WTC11 (cell line): Measurements from ENCODE around the gene PRRT1. TPM values are rescaled to one million over a fixed set of nuclear protein-coding genes. Genes with fewer than 3 reads are reported as not detected.

ENCODE experiments used
- ATAC-seq: fragments of 200-7000 bp; cut with Tn5 transposase; 2 replicates; pipeline ENCODE4 v1.10.0; 2021; ENCODE audit warnings: mild to moderate bottlenecking, moderate library complexity
- CTCF ChIA-PET: fragments of 300-600 bp; sonication (Branson Sonifier 250); formaldehyde crosslinking; loops from one replicate; lab custom pipeline; 2021; ENCODE audit warnings: antibody characterized with exemption; lab: Charles Lee
- POLR2A ChIA-PET: fragments of 350-600 bp; sonication (Branson Sonifier 250); formaldehyde crosslinking; loops from one replicate; lab custom pipeline; 2021; ENCODE audit warnings: antibody characterized with exemption; lab: Charles Lee
- DNase-seq: peaks from one replicate; pipeline ENCODE4 v3.0.0; 2021; ENCODE audit warnings: low spot score
- H3K27ac Mint-ChIP-seq: 2 replicates; pipeline ENCODE4 v1.8.0; 2021; ENCODE audit warnings: mixed read lengths
- H3K27me3 Mint-ChIP-seq: 2 replicates; pipeline ENCODE4 v1.8.0; 2021; ENCODE audit warnings: low read depth, mild to moderate bottlenecking, moderate library complexity, mixed read lengths
- H3K36me3 Mint-ChIP-seq: 2 replicates; pipeline ENCODE4 v1.8.0; 2021; ENCODE audit warnings: mixed read lengths
- H3K4me1 Mint-ChIP-seq: 2 replicates; pipeline ENCODE4 v1.8.0; 2022; ENCODE audit warnings: mixed read lengths
- H3K4me3 Mint-ChIP-seq: 2 replicates; pipeline ENCODE4 v1.8.0; 2021; ENCODE audit warnings: mild to moderate bottlenecking, moderate library complexity, mixed read lengths
- H3K9me3 Mint-ChIP-seq: 2 replicates; pipeline ENCODE4 v1.8.0; 2021; ENCODE audit warnings: mixed read lengths
- CBFB ChIP-seq: sonication (generic); formaldehyde crosslinking; IDR thresholded peaks from 2 replicates; pipeline ENCODE4 v1.8.1; 2022; ENCODE audit warnings: mild to moderate bottlenecking, low read depth, missing genetic modification reagents
- ELF4 ChIP-seq: sonication (generic); formaldehyde crosslinking; IDR thresholded peaks from 2 replicates; pipeline ENCODE4 v1.8.1; 2022; ENCODE audit warnings: low read depth, mild to moderate bottlenecking, moderate library complexity, missing genetic modification reagents
- FOXP1 ChIP-seq: sonication (generic); formaldehyde crosslinking; IDR thresholded peaks from 2 replicates; pipeline ENCODE4 v1.8.0; 2022; ENCODE audit warnings: missing genetic modification reagents, mild to moderate bottlenecking, moderate library complexity, borderline replicate concordance
- JAZF1 ChIP-seq: fragments of 250-450 bp; sonication (Bioruptor Pico); IDR thresholded peaks from 2 replicates; pipeline ENCODE4 v1.9.0; 2021; ENCODE audit warnings: moderate library complexity, mild to moderate bottlenecking, inconsistent platforms
- NR1H2 ChIP-seq: sonication (generic); formaldehyde crosslinking; IDR thresholded peaks from 2 replicates; pipeline ENCODE4 v1.9.0; 2021; ENCODE audit warnings: mild to moderate bottlenecking, moderate library complexity, missing genetic modification reagents
- SOX15 ChIP-seq: fragments of 250-450 bp; sonication (Bioruptor Pico); IDR thresholded peaks from 2 replicates; pipeline ENCODE4 v1.9.0; 2021; ENCODE audit warnings: mild to moderate bottlenecking
- ZNF219 ChIP-seq: sonication (generic); formaldehyde crosslinking; IDR thresholded peaks from 2 replicates; pipeline ENCODE4 v1.8.0; 2023; ENCODE audit warnings: missing genetic modification reagents, mild to moderate bottlenecking, borderline replicate concordance
- ZNF232 ChIP-seq: sonication (generic); formaldehyde crosslinking; IDR thresholded peaks from 2 replicates; pipeline ENCODE4 v1.8.0; 2022; ENCODE audit warnings: mild to moderate bottlenecking, missing genetic modification reagents
- ZNF396 ChIP-seq: fragments of 250-450 bp; sonication (Bioruptor Pico); IDR thresholded peaks from 2 replicates; pipeline ENCODE4 v1.8.0; 2021; ENCODE audit warnings: mild to moderate bottlenecking, moderate library complexity, borderline replicate concordance
- ZNF423 ChIP-seq: fragments of 250-450 bp; sonication (Bioruptor Pico); IDR thresholded peaks from 2 replicates; pipeline ENCODE4 v2.1.2; 2022; ENCODE audit warnings: mild to moderate bottlenecking, moderate library complexity
- total RNA-seq: library from RNA; stranded (reverse); gene quantifications from 3 replicates; pipeline ENCODE4 v1.2.3, GENCODE V29; 2021
- TF ChIP-seq, protein P1 (sequence below): sonication (generic); formaldehyde crosslinking; IDR thresholded peaks from 2 replicates; pipeline ENCODE4 v1.8.1; 2023; ENCODE audit warnings: mild to moderate bottlenecking, missing genetic modification reagents, moderate library complexity
- TF ChIP-seq, protein P2 (sequence below): sonication (generic); formaldehyde crosslinking; IDR thresholded peaks from 2 replicates; pipeline ENCODE4 v1.8.0; 2022; ENCODE audit warnings: missing genetic modification reagents
- TF ChIP-seq, protein P3 (sequence below): fragments of 250-450 bp; sonication (Bioruptor Pico); IDR thresholded peaks from 2 replicates; pipeline ENCODE4 v1.9.0; 2021; ENCODE audit warnings: mild to moderate bottlenecking
- TF ChIP-seq, protein P4 (sequence below): sonication (generic); formaldehyde crosslinking; conservative IDR thresholded peaks from 2 replicates; pipeline ENCODE4 v1.8.1; 2022; ENCODE audit warnings: mild to moderate bottlenecking, missing genetic modification reagents
- TF ChIP-seq, protein P5 (sequence below): sonication (generic); formaldehyde crosslinking; IDR thresholded peaks from 2 replicates; pipeline ENCODE4 v1.8.1; 2022; ENCODE audit warnings: mild to moderate bottlenecking, moderate library complexity, missing genetic modification reagents
- TF ChIP-seq, protein P6 (sequence below): fragments of 250-450 bp; sonication (Bioruptor Pico); IDR thresholded peaks from 2 replicates; pipeline ENCODE4 v2.1.2; 2022; ENCODE audit warnings: mild to moderate bottlenecking, moderate library complexity
- TF ChIP-seq, protein P7 (sequence below): fragments of 250-450 bp; sonication (Bioruptor Pico); IDR thresholded peaks from 2 replicates; pipeline ENCODE4 v1.9.0; 2021; ENCODE audit warnings: mild to moderate bottlenecking

PRRT1 gene
- total RNA-seq, 1 experiment from 2014 or later: 1.6 TPM

DNA sequence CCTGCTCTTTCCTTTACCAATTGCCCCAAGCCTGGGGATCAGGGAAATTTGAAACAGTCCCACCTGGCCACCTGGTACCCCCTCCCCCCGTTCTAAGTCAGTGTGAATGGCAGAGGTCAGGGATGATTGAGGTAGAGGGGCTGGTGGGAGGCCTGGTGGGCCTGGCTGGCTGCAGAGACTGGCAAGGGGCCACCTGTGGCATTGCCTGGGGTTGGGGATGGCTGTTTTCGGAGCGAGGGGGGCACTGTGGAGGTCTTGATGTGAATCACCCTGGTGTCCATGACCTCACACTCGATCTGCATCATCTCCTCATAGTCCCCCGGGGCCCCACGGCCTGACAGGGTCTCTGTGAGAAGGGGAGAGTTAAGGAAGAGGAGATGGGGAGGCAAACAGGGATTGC is 36.1 kb downstream of the PRRT1 start:
- POLR2A ChIA-PET: no interaction called here

DNA sequence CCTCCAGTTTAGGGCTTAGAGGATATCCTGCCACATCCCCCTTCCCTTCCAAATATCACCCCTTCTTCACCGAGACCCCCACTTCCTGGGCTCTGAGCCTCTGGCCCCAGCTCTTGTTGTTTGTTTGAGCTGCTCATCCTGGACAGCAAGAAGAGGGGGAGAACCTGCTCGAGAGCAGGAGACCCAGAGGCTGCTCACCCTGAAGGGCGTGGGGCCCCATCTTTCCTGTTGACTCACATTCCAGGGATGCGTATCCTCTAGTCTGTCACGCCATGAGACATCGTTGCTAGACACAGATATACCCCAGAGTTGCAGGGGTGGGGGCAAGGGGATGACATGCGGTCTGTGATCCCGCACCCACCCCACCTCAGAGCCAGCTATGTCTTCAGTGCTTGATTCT is 36.9 kb downstream of the PRRT1 start:
- H3K27me3 Mint-ChIP-seq: no peaks in the 10 kb centered on the region; the same call in 1 of the 2 replicates
- H3K4me1 Mint-ChIP-seq: 0 out of 2 replicates have a peak, but pooled peaks cover 1% of the 10 kb centered on the region
- CTCF ChIA-PET: interaction anchor here (0.7 to 6.3 kb wide), 5 partner anchors 11 to 68 kb away, joined by 3 to 38 read pairs (median 3); partner anchors contain the start of gene ATF6B
- no peak overlapping the region for H3K4me3 Mint-ChIP-seq
- H3K9me3 Mint-ChIP-seq: no peaks in the 10 kb centered on the region
- no peak for DNase-seq
- H3K36me3 Mint-ChIP-seq: peaks cover 11% of the 10 kb centered on the region; the same call in 1 of the 2 replicates
- ATAC-seq: no peak
- 0 out of 2 replicates have a peak overlapping the region, but pooled peaks have one; percentile 45 for H3K27ac Mint-ChIP-seq
- no peak for TF ChIP-seq CBFB (CRISPR knock-in tag)
- TF ChIP-seq ZNF396: no peak
- TF ChIP-seq, protein P1, sequence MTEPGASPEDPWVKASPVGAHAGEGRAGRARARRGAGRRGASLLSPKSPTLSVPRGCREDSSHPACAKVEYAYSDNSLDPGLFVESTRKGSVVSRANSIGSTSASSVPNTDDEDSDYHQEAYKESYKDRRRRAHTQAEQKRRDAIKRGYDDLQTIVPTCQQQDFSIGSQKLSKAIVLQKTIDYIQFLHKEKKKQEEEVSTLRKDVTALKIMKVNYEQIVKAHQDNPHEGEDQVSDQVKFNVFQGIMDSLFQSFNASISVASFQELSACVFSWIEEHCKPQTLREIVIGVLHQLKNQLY: no peak
- TF ChIP-seq, all 79 proteins: peak for 0
- POLR2A ChIA-PET: no interaction called here

More for the DNA sequence above, 36.1 kb downstream of the PRRT1 start:
- no peaks in the 10 kb centered on the region for H3K9me3 Mint-ChIP-seq
- CTCF ChIA-PET: interaction anchor here (4.9 to 6.3 kb wide), 2 partner anchors 27 to 50 kb away, joined by 38 to 47 read pairs; partner anchors contain the start of gene EGFL8
- TF ChIP-seq ELF4 (CRISPR knock-in tag) (no peak), ZNF232 (CRISPR knock-in tag) (no peak)
- TF ChIP-seq, protein P2, sequence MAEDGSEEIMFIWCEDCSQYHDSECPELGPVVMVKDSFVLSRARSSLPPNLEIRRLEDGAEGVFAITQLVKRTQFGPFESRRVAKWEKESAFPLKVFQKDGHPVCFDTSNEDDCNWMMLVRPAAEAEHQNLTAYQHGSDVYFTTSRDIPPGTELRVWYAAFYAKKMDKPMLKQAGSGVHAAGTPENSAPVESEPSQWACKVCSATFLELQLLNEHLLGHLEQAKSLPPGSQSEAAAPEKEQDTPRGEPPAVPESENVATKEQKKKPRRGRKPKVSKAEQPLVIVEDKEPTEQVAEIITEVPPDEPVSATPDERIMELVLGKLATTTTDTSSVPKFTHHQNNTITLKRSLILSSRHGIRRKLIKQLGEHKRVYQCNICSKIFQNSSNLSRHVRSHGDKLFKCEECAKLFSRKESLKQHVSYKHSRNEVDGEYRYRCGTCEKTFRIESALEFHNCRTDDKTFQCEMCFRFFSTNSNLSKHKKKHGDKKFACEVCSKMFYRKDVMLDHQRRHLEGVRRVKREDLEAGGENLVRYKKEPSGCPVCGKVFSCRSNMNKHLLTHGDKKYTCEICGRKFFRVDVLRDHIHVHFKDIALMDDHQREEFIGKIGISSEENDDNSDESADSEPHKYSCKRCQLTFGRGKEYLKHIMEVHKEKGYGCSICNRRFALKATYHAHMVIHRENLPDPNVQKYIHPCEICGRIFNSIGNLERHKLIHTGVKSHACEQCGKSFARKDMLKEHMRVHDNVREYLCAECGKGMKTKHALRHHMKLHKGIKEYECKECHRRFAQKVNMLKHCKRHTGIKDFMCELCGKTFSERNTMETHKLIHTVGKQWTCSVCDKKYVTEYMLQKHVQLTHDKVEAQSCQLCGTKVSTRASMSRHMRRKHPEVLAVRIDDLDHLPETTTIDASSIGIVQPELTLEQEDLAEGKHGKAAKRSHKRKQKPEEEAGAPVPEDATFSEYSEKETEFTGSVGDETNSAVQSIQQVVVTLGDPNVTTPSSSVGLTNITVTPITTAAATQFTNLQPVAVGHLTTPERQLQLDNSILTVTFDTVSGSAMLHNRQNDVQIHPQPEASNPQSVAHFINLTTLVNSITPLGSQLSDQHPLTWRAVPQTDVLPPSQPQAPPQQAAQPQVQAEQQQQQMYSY: no peak
- TF ChIP-seq, protein P3, sequence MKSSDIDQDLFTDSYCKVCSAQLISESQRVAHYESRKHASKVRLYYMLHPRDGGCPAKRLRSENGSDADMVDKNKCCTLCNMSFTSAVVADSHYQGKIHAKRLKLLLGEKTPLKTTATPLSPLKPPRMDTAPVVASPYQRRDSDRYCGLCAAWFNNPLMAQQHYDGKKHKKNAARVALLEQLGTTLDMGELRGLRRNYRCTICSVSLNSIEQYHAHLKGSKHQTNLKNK (CRISPR knock-in tag): no peak
- peaks cover 13% of the 10 kb centered on the region for H3K36me3 Mint-ChIP-seq
- H3K4me3 Mint-ChIP-seq: no peak overlapping the region
- H3K27ac Mint-ChIP-seq: no peak overlapping the region
- ATAC-seq (no peak), DNase-seq (no peak)
- no peaks in the 10 kb centered on the region; the same call in 1 of the 2 replicates for H3K27me3 Mint-ChIP-seq
- no peaks in the 10 kb centered on the region for H3K4me1 Mint-ChIP-seq

DNA sequence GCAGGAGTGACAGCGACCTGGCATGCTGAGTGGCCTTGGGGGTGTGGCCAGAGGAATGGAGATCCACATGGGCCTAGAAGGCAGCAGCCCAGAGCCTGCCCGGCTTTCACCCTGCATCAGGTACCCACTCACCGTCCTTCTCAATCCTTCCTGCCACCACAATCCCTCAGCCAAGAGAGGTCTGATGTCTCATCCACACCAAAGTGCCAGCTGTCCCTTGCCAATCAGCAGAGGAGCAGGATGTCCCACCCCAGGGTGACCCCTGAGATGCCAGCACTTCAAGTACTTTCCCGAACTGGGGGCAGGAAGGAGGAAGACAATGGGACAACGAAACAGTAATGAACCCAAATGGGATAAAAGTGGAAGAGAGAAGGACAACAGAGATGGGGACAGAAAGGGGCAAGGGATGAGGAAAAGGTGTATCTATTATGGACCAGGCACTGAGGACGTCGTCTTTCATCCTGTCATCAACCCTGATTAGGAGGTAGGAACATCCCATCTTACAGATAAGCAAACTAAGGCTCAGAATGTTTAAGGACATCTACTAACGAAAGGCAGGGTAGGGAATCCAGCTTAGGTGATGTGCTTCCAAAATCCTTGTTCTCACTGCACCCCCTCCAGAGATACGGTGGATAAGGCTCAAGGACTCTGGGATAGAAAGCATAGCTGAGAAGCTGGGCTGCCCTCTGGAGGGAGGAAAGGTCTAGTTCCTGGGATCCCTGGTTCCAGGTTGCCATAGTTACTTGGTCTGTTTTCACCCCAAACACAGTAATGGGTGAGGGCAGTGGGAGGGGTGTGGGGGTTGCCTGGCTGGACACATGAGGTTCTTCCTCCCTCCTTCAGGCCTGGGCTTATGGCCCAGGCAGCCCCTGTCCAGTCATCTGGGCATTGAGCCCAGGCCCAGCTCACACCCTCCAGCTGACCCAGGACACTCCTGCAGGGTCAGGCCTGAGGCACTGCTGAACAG is 38.1 kb downstream of the PRRT1 start:
- CTCF ChIA-PET: interaction anchor here (0.7 to 6.3 kb wide), 5 partner anchors 15 to 67 kb away, joined by 3 to 38 read pairs (median 6); partner anchors contain the start of gene ATF6B
- Mint-ChIP-seq H3K4me1 (peaks cover 8% of the 10 kb centered on the region), H3K36me3 (peaks cover 10% of the 10 kb centered on the region; the same call in 1 of the 2 replicates), H3K9me3 (no peaks in the 10 kb centered on the region), H3K4me3 (no peak overlapping the region), H3K27ac (0 out of 2 replicates have a peak overlapping the region, but pooled peaks have one; percentile 27), H3K27me3 (peaks cover 5% of the 10 kb centered on the region)
- POLR2A ChIA-PET: no interaction called here
- DNase-seq: peak; percentile 70
- peak; percentile 66 for ATAC-seq
- TF ChIP-seq SOX15: no peak
- TF ChIP-seq, protein P4, sequence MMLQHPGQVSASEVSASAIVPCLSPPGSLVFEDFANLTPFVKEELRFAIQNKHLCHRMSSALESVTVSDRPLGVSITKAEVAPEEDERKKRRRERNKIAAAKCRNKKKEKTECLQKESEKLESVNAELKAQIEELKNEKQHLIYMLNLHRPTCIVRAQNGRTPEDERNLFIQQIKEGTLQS (CRISPR knock-in tag): no peak
- TF ChIP-seq ZNF423 (CRISPR knock-in tag): no peak
- TF ChIP-seq, protein P5, sequence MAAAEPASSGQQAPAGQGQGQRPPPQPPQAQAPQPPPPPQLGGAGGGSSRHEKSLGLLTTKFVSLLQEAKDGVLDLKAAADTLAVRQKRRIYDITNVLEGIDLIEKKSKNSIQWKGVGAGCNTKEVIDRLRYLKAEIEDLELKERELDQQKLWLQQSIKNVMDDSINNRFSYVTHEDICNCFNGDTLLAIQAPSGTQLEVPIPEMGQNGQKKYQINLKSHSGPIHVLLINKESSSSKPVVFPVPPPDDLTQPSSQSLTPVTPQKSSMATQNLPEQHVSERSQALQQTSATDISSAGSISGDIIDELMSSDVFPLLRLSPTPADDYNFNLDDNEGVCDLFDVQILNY (CRISPR knock-in tag): no peak
- no peak for TF ChIP-seq JAZF1
- no peak for TF ChIP-seq ZNF219 (CRISPR knock-in tag)
- no peak for TF ChIP-seq FOXP1 (CRISPR knock-in tag)
- no peak for TF ChIP-seq NR1H2 (CRISPR knock-in tag)
- TF ChIP-seq, protein P6, sequence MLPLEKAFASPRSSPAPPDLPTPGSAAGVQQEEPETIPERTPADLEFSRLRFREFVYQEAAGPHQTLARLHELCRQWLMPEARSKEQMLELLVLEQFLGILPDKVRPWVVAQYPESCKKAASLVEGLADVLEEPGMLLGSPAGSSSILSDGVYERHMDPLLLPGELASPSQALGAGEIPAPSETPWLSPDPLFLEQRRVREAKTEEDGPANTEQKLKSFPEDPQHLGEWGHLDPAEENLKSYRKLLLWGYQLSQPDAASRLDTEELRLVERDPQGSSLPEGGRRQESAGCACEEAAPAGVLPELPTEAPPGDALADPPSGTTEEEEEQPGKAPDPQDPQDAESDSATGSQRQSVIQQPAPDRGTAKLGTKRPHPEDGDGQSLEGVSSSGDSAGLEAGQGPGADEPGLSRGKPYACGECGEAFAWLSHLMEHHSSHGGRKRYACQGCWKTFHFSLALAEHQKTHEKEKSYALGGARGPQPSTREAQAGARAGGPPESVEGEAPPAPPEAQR (CRISPR knock-in tag): no peak
- TF ChIP-seq, protein P1: no peak
- TF ChIP-seq, protein P7, sequence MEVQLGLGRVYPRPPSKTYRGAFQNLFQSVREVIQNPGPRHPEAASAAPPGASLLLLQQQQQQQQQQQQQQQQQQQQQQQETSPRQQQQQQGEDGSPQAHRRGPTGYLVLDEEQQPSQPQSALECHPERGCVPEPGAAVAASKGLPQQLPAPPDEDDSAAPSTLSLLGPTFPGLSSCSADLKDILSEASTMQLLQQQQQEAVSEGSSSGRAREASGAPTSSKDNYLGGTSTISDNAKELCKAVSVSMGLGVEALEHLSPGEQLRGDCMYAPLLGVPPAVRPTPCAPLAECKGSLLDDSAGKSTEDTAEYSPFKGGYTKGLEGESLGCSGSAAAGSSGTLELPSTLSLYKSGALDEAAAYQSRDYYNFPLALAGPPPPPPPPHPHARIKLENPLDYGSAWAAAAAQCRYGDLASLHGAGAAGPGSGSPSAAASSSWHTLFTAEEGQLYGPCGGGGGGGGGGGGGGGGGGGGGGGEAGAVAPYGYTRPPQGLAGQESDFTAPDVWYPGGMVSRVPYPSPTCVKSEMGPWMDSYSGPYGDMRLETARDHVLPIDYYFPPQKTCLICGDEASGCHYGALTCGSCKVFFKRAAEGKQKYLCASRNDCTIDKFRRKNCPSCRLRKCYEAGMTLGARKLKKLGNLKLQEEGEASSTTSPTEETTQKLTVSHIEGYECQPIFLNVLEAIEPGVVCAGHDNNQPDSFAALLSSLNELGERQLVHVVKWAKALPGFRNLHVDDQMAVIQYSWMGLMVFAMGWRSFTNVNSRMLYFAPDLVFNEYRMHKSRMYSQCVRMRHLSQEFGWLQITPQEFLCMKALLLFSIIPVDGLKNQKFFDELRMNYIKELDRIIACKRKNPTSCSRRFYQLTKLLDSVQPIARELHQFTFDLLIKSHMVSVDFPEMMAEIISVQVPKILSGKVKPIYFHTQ (CRISPR knock-in tag): no peak
